ENCODE measurements around the gene FMO1.

The FMO1 gene

DNA sequence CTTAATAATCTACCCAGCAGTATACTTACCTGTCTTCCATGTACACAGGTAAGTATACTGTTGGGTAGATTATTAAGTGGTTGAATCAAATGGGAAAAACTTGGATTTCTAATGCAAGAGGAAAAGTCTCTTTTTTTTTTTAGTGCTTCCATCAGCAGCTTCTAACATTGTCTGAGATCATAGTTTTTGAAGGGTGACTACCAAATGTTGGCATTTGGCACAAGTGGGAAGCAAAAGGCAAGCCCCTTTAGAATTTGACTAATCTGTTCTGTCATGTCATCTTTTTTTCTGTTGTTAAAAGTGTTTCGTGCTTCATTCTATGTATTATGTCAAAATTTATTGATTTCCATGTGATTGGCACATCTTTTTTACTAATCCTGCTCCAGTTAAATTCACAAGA lies 547 bp downstream of the FMO1 start:
- TF ChIP-seq, protein P1, sequence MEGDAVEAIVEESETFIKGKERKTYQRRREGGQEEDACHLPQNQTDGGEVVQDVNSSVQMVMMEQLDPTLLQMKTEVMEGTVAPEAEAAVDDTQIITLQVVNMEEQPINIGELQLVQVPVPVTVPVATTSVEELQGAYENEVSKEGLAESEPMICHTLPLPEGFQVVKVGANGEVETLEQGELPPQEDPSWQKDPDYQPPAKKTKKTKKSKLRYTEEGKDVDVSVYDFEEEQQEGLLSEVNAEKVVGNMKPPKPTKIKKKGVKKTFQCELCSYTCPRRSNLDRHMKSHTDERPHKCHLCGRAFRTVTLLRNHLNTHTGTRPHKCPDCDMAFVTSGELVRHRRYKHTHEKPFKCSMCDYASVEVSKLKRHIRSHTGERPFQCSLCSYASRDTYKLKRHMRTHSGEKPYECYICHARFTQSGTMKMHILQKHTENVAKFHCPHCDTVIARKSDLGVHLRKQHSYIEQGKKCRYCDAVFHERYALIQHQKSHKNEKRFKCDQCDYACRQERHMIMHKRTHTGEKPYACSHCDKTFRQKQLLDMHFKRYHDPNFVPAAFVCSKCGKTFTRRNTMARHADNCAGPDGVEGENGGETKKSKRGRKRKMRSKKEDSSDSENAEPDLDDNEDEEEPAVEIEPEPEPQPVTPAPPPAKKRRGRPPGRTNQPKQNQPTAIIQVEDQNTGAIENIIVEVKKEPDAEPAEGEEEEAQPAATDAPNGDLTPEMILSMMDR (IDR thresholded peaks at IDR 0.05; ENCODE audit: borderline replicate concordance, extremely low read depth, low read length, poor library complexity, severe bottlenecking), result no peak
- no peak for TF ChIP-seq EZH2 (IDR thresholded peaks at IDR 0.05; ENCODE audit: borderline replicate concordance, low read depth, low read length, severe bottlenecking)
- no peak for DNase-seq
- Histone ChIP-seq H3K4me1 (ENCODE audit: insufficient read depth, low read length) (peaks cover 20% of the 10 kb centered on the region), H3K9ac (ENCODE audit: low read depth, low read length) (no peak overlapping the region), H3K27ac (ENCODE audit: low read length) (no peak overlapping the region), H3K4me3 (ENCODE audit: low read depth in 1 of 2, low read length in 2 of 2) (no peak overlapping the region), H4K20me1 (ENCODE audit: insufficient read depth, low read length) (no peaks in the 10 kb centered on the region), H3K79me2 (ENCODE audit: insufficient read depth, low read length) (no peaks in the 10 kb centered on the region), H3K9me3 (ENCODE audit: insufficient read depth, low read length, severe bottlenecking) (no peaks in the 10 kb centered on the region), H3K4me2 (ENCODE audit: insufficient read depth, low read length) (no peak overlapping the region), H3K27me3 (ENCODE audit: insufficient read depth, low read length, poor library complexity) (no peaks in the 10 kb centered on the region), H3K36me3 (ENCODE audit: insufficient read depth, low read length) (no peaks in the 10 kb centered on the region), H2AFZ (ENCODE audit: low read depth, low read length) (no peak overlapping the region)
- ATAC-seq (ENCODE audit: insufficient read depth, low read depth), result no peak

DNA sequence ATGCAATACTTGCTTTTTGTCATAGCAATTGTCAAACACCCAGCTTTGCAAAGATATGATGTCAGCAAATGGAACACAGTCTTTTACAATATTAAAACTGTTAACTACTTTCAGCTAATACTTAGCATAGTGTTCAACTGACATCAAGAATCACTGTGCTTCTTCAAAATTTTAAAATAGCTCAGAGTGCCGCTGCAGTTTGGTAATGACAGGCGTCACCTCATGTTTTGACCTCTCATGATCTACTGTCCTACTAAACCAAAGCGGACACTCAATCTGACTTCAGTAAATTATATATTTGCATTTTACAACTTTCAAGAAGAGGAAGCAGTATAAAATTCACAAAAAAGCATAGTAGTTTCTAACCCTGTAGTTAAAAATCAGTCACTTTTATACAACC lies 2.0 kb downstream of the FMO1 start:
- peaks cover 20% of the 10 kb centered on the region for H3K4me1 ChIP-seq (ENCODE audit: insufficient read depth, low read length)
- H3K4me3 ChIP-seq (ENCODE audit: low read depth in 1 of 2, low read length in 2 of 2), result no peak overlapping the region
- no peak for DNase-seq
- no peak overlapping the region for H3K27ac ChIP-seq (ENCODE audit: low read length)
- H3K4me2 ChIP-seq (ENCODE audit: insufficient read depth, low read length), result no peak overlapping the region
- H3K9me3 ChIP-seq (ENCODE audit: insufficient read depth, low read length, severe bottlenecking), result no peaks in the 10 kb centered on the region
- H3K9ac ChIP-seq (ENCODE audit: low read depth, low read length), result no peak overlapping the region
- no peaks in the 10 kb centered on the region for H3K79me2 ChIP-seq (ENCODE audit: insufficient read depth, low read length)
- H3K36me3 ChIP-seq (ENCODE audit: insufficient read depth, low read length), result no peaks in the 10 kb centered on the region
- ATAC-seq (ENCODE audit: insufficient read depth, low read depth), result no peak
- no peak for TF ChIP-seq EZH2 (IDR thresholded peaks at IDR 0.05; ENCODE audit: borderline replicate concordance, low read depth, low read length, severe bottlenecking)
- TF ChIP-seq, protein P1 (IDR thresholded peaks at IDR 0.05; ENCODE audit: borderline replicate concordance, extremely low read depth, low read length, poor library complexity, severe bottlenecking), result no peak
- H4K20me1 ChIP-seq (ENCODE audit: insufficient read depth, low read length), result no peaks in the 10 kb centered on the region
- no peak overlapping the region for H2AFZ ChIP-seq (ENCODE audit: low read depth, low read length)
- no peaks in the 10 kb centered on the region for H3K27me3 ChIP-seq (ENCODE audit: insufficient read depth, low read length, poor library complexity)

DNA sequence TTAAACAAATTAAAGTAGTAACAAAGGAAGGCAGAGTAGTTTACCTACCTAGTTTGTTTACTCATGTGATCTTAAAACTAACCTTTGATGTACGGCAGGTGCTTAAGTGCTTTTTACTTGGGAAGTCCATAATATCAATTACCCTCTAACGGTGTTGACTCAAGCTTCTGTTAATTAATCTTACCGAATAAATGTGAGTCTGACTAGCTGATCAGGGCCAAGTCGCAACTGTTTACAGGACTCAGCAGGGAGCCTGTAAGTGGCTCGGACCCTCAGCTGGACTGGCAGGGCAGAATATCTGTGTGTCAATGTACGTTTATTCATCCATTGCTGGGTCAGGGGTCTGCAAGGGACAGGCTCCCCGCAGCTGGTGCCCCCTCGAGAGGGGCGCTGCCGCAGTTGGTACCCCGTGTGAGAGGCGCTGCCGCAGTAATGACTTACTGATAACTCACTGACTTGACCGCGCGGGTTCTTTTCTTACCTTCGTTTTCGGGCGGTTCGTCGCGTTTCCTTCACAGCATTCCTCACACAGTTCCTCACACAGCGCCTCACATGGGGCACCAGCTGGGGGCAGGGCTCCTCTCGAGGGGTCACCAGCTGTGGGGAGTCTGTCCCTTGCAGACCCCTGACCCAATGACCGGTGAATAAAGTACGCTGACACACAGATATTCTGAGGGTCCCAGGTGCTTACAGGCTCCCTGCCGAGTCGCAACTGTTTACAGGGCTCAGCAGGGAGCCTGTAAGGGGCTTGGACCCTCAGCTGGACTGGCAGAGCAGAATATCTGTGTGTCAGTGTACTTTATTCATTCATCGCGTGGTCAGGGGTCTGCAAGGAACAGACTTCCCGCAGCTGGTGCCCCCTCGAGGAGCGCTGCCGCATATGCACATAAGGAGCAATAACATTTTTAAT lies 3.0 kb downstream of the FMO1 start:
- H3K27ac ChIP-seq (ENCODE audit: low read length), result no peak overlapping the region
- DNase-seq (no peak), ATAC-seq (ENCODE audit: insufficient read depth, low read depth) (no peak)
- no peaks in the 10 kb centered on the region for H3K27me3 ChIP-seq (ENCODE audit: insufficient read depth, low read length, poor library complexity)
- no peak overlapping the region for H3K9ac ChIP-seq (ENCODE audit: low read depth, low read length)
- no peak overlapping the region for H2AFZ ChIP-seq (ENCODE audit: low read depth, low read length)
- H4K20me1 ChIP-seq (ENCODE audit: insufficient read depth, low read length), result no peaks in the 10 kb centered on the region
- no peak for TF ChIP-seq EZH2 (IDR thresholded peaks at IDR 0.05; ENCODE audit: borderline replicate concordance, low read depth, low read length, severe bottlenecking)
- TF ChIP-seq, protein P1 (IDR thresholded peaks at IDR 0.05; ENCODE audit: borderline replicate concordance, extremely low read depth, low read length, poor library complexity, severe bottlenecking), result no peak
- H3K36me3 ChIP-seq (ENCODE audit: insufficient read depth, low read length), result no peaks in the 10 kb centered on the region
- no peaks in the 10 kb centered on the region for H3K9me3 ChIP-seq (ENCODE audit: insufficient read depth, low read length, severe bottlenecking)
- H3K79me2 ChIP-seq (ENCODE audit: insufficient read depth, low read length), result no peaks in the 10 kb centered on the region
- H3K4me3 ChIP-seq (ENCODE audit: low read depth in 1 of 2, low read length in 2 of 2), result no peak overlapping the region
- H3K4me2 ChIP-seq (ENCODE audit: insufficient read depth, low read length), result no peak overlapping the region
- H3K4me1 ChIP-seq (ENCODE audit: insufficient read depth, low read length), result peaks cover 20% of the 10 kb centered on the region
